ENCODE measurements around the gene TP53. TPM values are rescaled to one million over a fixed set of nuclear protein-coding genes. Genes with fewer than 3 reads are reported as not detected.

Gene TP53
- total and polyA plus RNA-seq, 4 donors: 22.3 to 57.0 (median 27.5) TPM

GRCh38 chr17:7667656-7668406 is 19.5 kb downstream of the TP53 start:
- no peaks in the 10 kb centered on the region for H3K27me3 ChIP-seq (ENCODE audit: control insufficient read depth in 3 of 3, insufficient read depth in 3 of 3, low read length in 2 of 3)
- peaks cover 6 to 32% (median 15%) of the 10 kb centered on the region in 4 donors for H3K36me3 ChIP-seq (ENCODE audit: control insufficient read depth in 4 of 4, insufficient read depth in 4 of 4, low read length in 4 of 4)
- no peak overlapping the region for H3K27ac ChIP-seq (ENCODE audit: low read depth in 1 of 2, low read length in 1 of 2)
- H3K9ac ChIP-seq (ENCODE audit: insufficient read depth in 1 of 2, low read length in 2 of 2): no peak overlapping the region
- TF ChIP-seq CTCF (IDR thresholded peaks at IDR 0.05; ENCODE audit: control extremely low read depth, extremely low read depth): no peak
- 84 to 90% methylated on average over 10 of the region's 10 CpGs for WGBS, 2 donors
- DNase-seq: peak in 1 of 3 donors; percentile 68
- H3K4me3 ChIP-seq: no peak overlapping the region
- H3K9me3 ChIP-seq (ENCODE audit: control insufficient read depth in 4 of 4, insufficient read depth in 3 of 4, low read length in 3 of 4): peaks cover 0 to 4% (median 0%) of the 10 kb centered on the region in 4 donors
- H3K4me1 ChIP-seq (ENCODE audit: control insufficient read depth in 5 of 5, insufficient read depth in 5 of 5, low read length in 5 of 5): no peaks in the 10 kb centered on the region
- no peak for ATAC-seq (ENCODE audit: insufficient read depth, low FRiP score)

DNA sequence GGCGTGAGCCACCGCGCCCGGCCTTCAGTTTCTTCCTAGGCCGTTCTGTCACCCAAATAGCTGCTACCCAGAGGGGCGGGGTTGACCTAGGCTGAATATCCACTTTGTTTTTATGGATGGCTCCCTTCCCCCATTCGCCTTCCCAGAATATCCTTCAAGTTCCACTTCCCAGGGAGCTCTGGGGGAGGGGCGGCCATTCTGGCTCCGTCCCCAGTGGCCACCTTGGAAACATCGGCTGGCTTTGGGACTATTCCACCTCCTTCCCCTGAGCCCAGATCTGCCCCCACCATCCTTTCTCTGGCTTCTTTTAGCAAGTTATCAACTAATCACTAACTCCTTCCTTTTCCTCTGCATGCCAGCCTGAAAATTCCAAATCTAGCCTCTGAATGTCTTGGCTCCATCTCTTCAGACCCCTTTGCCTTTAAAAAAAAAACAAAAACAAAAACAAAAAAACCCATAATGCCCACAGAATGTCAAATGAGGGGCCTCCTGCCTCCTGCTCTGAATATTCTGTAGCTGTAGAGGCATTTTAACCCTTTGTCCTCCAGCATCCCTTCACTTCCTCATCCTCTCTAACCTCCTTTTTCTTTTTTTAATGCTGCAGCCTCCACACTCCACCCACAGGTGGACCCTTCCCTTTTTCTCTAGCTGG is 30.2 kb downstream of the TP53 start:
- DNase-seq (peak; percentile 80 to 90 (median 85)), ATAC-seq (ENCODE audit: insufficient read depth, low FRiP score) (no peak)
- Histone ChIP-seq H3K27ac (ENCODE audit: low read depth in 1 of 2, low read length in 1 of 2) (no peak overlapping the region), H3K4me3 (no peak overlapping the region), H3K9me3 (ENCODE audit: control insufficient read depth in 4 of 4, insufficient read depth in 3 of 4, low read length in 3 of 4) (no peaks in the 10 kb centered on the region), H3K9ac (ENCODE audit: insufficient read depth in 1 of 2, low read length in 2 of 2) (peak overlapping the region in 1 of 2 donors; percentile 49), H3K36me3 (ENCODE audit: control insufficient read depth in 4 of 4, insufficient read depth in 4 of 4, low read length in 4 of 4) (peaks cover 0 to 12% (median 1%) of the 10 kb centered on the region in 4 donors), H3K4me1 (ENCODE audit: control insufficient read depth in 5 of 5, insufficient read depth in 5 of 5, low read length in 5 of 5) (peaks cover 0 to 37% (median 7%) of the 10 kb centered on the region in 5 donors), H3K27me3 (ENCODE audit: control insufficient read depth in 3 of 3, insufficient read depth in 3 of 3, low read length in 2 of 3) (peaks cover 0 to 3% (median 0%) of the 10 kb centered on the region in 3 donors)
- 56 to 67% methylated on average over 10 of the region's 10 CpGs for WGBS, 2 donors
- TF ChIP-seq CTCF (IDR thresholded peaks at IDR 0.05; ENCODE audit: control extremely low read depth, extremely low read depth): no peak

DNA sequence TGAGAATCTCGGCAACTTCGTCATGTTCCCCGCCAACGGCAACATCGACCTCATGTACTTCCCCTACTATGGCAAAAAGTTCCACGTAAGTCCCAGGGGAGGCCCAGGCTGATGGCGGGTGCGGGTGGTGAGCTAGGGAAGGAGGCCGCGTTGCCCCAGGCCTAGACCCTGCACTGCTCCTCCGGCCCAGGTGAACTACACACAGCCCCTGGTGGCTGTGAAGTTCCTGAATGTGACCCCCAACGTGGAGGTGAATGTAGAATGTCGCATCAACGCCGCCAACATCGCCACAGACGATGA is 31.8 kb downstream of the TP53 start:
- H3K4me1 ChIP-seq (ENCODE audit: control insufficient read depth in 5 of 5, insufficient read depth in 5 of 5, low read length in 5 of 5): peaks cover 0 to 43% (median 7%) of the 10 kb centered on the region in 5 donors
- no peak for TF ChIP-seq CTCF (IDR thresholded peaks at IDR 0.05; ENCODE audit: control extremely low read depth, extremely low read depth)
- H3K4me3 ChIP-seq: no peak overlapping the region
- ATAC-seq (ENCODE audit: insufficient read depth, low FRiP score) (no peak), DNase-seq (no peak)
- no peak overlapping the region for H3K27ac ChIP-seq (ENCODE audit: low read depth in 1 of 2, low read length in 1 of 2)
- peaks cover 0 to 8% (median 0%) of the 10 kb centered on the region in 3 donors for H3K27me3 ChIP-seq (ENCODE audit: control insufficient read depth in 3 of 3, insufficient read depth in 3 of 3, low read length in 2 of 3)
- peaks cover 0 to 12% (median 1%) of the 10 kb centered on the region in 4 donors for H3K36me3 ChIP-seq (ENCODE audit: control insufficient read depth in 4 of 4, insufficient read depth in 4 of 4, low read length in 4 of 4)
- WGBS, 2 donors: 89 to 93% methylated on average over 17 of the region's 17 CpGs
- no peaks in the 10 kb centered on the region for H3K9me3 ChIP-seq (ENCODE audit: control insufficient read depth in 4 of 4, insufficient read depth in 3 of 4, low read length in 3 of 4)
- H3K9ac ChIP-seq (ENCODE audit: insufficient read depth in 1 of 2, low read length in 2 of 2): no peak overlapping the region

All from lung (tissue), 12 donors.